Stimulated activated CD8-positive, alpha-beta memory T cell treated with anti-CD3 and anti-CD28 coated beads, Interleukin-15, amount 100 ng/mL, for 4 hours (primary cell): Measurements from ENCODE around the gene THRA.

Experiments
- DNase-seq, 2 donors: peaks; one replicate each; pipeline ENCODE4 v3.0.0-alpha.2; 2020; ENCODE audit warnings: low read depth in 2 of 2

The THRA gene

DNA sequence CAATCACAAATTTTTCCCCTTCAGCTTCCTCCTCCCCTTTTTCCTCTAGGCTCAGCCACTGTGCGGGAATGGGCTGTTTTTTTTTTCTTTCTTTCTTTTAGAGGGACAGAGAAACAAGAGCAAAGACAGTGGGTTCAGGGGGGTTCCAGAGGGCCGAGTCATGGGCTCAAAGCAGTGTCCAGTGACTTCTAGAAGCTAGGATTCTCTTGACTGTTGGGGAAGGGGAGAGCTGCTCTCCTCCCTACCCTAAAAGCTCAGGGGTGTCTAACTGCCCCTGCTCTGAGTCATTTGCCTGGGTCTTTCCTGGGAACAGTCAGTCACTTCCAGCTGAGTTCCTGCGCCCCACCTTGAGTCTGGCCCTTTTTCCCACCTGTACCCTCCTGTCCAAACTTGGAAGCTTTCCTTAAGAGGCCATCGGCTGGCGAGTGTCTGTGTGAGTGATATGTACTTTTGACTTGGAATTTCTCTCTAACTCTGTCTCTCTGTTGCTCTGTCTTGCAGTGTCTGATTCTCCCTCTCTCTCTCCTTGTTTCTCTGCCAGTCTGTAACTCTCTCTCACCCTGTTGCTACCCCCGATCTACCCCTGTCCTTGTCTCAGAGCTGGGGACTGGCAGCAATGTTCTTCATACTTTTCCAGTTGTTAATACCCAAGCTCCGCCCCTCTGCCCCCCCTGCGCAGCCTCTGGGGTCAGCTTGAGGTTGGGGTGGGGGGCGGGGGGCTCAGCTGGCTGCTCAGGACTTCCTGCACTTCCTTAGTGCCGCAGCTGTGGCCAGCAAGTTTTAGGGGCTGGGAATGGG lies 2.4 kb downstream of the THRA start:
- no peak for DNase-seq

DNA sequence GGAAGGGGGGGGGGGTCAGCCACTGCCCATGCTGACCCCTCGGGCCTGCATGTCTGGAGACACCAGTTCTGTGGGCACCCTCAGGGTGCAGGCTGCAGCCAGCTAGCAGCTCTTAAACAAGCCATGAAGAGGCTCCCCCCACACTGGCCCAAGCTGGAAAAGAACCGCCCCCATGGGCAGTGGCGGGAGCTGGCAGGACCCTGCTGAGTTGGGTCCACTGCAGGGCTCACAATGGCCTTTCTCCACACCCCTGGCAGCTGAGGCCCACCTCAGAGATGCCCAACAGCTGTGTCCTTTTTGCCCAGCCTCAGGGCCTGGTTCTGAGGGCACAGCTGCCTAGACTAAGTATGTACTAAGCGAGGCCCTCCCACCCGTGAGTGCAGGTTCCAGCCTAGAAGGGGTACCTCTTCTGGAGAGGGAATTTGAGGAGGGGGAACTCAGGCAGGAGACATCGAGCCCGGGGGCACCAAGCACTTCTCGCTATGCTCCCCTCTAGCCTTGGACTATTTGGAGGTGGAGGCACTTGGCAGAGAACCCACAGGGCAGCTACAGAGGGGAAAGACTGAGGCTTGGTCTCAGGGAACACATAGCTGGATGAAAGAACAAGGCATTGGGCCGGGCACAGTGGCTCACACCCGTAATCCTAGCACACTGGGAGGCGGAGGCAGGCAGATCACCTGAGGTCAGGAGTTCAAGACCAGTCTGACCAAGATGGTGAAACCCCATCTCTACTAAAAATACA lies 3.2 kb downstream of the THRA start:
- DNase-seq: no peak

DNA sequence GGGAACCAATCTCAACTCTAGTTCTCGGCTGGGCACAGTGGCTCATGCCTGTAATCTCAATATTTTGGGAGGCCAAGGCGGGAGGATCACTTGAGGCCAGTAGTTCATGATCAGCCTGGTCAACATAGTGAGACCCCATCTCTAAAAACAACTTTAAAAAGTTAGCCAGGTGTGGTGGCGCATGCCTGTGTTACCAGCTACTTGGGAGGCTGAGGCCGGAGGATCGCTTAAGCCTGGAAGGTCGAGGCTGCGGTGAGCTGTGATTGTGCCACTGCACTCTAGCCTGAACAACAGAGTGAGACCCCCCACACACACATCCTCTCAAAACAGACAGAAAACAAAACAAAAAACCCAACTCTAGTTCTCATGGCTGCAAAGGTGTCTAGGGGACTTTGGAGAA lies 4.9 kb downstream of the THRA start:
- no peak for DNase-seq

DNA sequence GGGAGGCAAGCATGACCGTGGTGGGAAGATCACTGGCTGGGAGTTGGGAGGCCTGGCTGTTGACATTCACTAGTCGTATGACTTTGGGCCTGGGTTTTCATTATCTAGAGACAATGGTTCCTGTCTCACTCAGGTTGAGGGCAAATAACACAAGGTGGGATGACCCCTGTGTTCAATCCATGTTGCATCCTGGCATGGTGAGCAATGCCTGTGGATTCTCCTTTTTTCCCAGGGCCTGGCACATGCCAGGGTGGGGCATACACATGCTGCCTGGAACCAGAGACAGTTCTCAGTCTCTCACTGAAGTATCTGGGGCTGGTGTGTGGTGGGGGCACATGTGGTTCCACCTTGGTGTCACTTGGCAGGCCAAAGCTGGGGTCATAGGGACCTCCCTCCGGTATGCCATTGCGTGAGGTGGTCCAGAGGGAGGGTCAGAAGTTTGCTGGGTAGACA lies 5.4 kb downstream of the THRA start:
- no peak for DNase-seq

DNA sequence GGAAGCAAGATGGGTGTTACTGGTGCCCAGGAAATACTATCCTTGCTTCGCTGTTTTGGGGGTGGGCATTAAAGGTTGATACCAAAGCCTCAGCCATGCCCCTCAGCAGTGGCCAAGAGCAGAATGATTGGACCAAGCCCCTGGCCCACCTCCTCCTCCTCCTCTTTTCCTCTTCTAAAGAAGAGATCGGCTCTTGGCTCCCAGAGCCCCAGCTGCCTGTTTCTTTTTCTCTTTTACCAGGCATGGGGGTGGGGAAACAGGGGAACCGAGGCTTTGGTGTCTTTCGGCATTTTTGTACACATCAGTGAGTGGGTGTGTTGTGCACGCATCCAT lies 5.8 kb downstream of the THRA start:
- no peak for DNase-seq

DNA sequence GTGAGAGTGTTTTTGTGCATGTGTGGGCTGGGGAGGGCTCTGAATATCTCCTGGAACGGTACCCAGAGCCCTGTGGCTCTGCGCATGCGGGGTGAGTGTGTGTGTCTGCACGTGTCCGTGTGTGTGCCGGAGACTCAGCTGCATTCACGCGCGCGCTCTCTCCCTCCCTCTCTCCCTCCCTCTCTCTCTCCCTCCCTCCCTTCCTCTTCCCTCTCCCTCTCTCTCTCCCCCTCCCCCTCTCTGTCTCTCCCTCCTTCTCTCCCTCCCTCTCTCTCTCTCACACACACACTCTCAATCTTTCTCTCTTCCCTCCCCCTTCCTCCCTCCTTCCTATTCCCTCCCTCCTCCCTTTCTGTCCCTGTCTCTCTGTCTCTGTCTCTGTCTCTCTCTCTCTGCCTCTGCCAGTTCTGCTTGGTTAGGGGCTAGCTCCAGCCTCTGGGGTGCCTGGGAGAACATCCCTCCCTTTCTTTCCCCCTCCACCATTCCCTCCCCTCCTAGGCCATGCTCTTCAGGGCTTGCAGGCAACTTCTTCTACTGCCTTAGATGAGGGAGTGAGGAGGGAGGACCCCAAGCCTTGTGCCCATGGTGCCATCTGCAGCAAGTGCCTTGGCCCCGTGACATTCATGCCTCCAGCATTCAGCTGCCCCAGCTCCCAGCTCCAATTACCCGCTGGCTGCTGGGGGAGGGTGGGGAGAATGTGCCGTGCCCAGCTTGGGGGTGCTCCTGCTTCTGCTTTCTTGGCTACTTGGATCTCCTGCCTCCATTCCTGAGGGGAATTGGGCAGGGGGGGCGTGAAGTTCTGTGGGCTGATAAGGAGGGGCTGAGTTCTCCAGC lies 6.4 kb downstream of the THRA start:
- peak; percentile 61 to 78 for DNase-seq

DNA sequence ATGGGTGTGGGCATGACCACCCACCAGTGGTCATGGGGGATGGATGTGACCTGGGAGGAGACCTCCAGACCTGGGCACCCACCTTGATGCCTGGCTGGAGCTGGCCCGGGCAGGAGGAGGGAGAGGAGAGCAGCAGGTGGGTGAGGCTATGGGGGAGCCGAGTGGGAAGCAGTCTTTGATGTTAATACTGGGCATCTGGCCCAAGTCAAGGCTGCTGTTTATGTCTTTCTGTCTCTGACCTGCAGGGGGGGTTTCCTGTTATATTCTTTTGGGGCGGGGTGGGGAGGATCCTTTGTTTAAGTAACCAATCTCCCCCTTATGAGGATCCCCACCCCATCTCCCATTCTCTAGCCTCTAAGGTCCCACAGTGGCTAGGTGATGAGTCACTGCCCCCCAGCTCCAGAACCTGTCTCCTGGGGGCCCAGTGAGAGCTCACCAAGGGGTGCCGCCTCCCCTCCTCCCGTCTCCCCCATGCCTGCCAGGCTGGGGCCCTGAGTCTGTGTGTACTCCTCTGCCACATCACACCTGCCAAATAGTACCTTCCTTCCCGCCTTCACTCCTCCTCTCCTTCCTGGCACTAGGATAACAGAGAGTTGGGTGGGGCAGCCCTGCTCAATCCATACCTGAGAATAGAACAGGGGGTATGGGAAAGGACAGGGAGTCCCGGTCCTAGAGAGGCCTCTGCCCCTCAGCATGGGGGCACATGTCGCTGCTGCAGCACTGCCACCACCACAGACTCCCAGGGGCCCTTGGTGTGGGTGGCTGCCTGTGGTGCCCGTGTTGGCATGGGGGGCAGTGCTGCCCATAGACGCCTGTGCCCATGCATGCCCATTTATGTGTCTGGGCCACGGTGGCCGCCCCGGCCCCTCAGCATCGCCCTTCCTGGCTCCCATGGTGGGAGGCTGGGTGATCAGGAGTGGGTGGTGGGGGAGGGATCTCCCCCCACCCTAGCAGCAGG lies 7.3 kb downstream of the THRA start:
- no peak for DNase-seq

DNA sequence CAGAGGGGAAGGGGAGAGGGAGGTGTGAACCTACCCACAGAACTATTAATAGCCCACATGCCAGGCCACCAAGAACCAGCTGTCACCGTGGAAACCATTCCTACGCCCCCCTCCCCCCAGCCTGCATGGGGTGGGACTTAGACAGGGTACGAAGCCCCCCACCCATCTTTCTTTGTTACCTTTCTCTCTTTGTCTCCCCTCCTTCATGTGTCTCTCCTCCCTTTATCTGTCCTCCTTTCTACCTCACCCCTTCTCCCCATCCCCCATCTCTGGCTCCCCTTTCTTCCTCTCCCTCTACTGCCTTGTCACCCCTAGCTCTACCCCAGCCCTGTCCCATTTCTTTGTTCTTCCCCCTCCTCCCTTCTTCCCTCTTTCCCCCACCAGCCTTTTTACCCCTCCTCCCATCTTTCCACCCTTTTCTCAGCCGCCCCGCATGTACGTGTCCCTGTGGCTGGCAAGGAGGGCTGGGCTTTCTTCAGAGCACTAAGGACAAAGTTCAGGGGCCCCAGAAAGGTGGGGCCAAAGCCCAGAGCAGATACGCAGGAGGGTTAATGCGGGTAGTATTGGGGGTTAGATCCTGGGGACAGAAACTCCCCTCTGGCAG lies 8.0 kb downstream of the THRA start:
- no peak for DNase-seq

DNA sequence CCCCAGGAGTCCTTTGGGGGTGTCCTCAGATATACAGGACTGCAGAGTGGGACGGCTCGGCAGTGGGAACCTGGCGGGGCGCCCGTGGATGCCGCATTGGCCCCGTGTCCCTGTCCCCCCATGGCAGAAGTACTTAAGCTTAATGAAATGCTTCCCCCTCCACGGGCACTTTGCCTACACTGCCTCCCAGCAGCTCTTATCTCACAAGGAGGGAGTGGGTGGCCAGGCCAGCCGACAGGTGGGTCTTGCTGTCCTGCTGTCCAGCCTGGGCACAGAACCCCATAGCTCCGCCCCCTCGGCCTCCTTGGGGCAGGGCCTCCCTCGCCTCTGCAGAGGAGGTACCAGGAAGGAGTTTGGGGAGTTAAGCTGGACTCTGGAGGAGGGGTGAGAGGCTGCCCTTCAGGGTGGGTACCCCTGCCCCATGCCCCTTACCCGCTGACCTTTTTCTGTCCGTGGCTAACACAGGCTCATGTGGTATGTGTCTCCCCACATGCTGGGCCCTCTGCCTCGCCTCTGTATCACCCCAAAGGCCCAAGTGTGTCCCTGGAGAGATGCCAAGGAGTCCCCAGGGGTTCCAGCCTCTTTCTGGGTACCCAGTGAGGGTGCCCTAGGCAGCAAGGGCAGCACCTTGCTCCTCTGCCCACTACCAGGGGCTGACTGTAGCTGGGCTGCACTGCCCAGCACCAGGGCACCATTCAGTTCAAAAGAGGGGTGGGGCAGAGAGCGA lies 8.7 kb downstream of the THRA start:
- DNase-seq: no peak

DNA sequence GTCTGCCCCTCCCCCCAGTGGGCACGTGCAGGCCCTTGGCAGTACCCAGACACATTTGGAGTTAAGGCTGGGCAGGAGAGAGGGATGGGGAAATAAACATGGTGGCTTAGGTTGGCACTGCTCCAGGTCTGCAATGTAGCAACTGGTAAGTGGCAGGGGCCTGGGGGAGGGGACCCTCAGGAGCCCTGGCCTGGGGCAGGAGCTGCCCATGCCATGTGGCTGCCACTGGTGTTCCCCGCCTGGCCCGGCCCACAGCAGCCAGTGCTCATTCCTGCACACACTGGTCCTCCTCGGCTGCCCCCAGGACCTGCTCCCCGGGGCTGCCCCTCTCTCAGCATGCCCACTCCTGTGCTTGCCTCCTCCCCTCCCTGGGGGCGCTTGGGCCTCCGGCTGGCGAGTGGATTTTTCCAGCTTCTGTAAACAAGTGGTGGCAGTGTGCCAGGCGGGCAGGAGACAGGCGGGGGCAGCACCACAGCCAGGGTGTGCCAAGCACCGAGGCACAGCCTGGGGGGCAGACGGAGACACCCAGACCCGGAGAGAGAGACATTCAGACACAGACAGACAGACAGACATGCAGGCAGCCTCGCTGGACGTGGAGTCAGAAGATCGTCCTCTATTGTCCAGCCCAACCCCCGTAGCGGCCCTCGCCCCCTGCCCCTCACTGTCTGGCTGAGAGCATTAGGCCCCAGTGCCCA lies 9.4 kb downstream of the THRA start:
- no peak for DNase-seq

DNA sequence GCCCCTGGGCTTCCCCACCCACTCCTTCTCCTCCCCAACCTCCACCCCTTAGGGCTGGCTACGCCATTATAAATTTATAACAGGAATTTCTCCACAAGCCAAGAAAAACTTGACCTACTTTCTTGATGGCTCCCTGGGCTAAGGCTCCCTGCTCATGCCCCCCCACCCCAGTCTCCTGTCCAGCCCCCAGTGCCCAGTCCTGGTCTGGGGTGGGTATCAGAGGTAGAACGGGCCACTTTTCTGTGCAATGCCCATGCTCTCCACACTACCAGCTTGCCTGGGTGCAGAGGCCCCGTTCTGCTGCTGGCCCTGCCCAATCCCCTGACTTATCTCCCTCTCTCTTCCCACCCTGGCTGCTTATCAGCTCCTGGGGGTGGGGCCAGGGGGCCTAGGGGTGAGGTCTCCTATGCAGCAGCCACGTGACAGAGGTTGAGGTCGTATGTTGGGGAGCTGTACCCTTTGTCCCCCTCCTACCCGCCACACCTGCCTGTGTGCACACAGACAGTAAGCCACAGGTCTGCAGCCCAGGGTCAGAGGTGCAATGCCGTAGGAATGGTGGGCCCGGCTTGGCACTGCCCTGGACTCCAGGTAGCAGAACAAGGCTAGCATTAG lies 10.1 kb downstream of the THRA start:
- no peak for DNase-seq

DNA sequence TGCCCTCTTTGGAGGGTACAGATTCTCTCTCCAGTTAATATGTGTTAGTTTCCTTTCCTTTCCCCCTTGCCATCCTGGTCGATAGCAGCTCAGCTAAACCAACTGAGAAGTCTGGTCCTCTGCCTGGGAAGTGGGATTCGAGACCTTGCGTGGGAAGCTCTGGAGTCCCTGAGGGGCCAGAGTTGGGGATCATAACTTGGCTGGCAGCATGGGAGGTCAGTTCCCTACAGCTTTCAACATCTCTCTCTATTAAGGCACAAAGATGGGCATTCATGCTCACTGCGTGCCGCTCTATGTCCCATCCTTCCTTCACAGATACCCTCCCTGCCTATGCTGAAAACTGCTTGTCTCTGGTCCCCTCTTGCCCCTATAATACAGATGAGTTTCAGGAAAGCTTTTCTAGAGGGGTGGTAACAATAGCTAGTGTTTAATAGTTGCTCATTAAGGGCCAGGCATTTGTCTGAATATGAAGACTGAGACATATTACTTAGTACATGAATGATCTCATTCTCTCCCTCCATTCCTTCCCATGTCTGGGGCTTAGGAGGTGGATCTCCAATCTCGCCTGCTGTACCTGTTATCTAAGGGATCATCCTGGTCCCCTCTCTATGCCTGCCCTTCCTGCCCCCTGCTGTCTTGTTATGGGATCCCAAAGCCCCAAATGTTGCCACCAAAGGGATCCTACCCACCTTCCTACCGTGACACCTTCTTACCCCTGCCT lies 10.8 kb downstream of the THRA start:
- no peak for DNase-seq

DNA sequence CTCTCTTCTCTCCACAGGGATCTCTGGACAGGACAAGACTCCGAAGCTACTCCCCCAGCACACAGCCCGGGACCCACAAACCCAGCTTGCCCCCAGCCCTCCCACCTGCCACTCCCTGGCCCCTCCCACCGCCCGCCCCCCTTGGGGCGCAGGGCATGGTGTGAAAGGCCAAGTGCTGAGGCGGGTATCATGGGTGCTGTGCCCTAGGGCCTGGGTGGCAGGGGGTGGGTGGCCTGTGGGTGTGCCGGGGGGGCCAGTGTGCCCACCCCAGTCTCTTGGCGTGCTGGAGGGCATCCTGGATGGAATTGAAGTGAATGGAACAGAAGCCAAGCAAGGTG lies 11.4 kb downstream of the THRA start:
- no peak for DNase-seq

DNA sequence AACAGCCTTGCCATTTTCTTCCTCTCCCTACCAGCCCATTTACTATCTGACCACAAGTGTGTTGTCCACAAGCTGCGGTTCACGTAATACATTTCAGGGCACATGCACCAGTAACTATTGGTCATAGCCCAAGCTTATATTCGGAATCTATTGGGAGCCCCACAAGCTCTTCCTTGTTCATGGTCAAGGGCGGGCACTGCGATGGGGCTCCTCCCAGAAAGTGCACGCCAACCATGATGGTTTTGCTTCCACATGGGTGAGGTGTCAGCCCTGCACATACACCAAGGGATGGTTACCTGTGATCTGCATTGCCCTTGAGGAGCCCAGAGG lies 12.1 kb downstream of the THRA start:
- no peak for DNase-seq

DNA sequence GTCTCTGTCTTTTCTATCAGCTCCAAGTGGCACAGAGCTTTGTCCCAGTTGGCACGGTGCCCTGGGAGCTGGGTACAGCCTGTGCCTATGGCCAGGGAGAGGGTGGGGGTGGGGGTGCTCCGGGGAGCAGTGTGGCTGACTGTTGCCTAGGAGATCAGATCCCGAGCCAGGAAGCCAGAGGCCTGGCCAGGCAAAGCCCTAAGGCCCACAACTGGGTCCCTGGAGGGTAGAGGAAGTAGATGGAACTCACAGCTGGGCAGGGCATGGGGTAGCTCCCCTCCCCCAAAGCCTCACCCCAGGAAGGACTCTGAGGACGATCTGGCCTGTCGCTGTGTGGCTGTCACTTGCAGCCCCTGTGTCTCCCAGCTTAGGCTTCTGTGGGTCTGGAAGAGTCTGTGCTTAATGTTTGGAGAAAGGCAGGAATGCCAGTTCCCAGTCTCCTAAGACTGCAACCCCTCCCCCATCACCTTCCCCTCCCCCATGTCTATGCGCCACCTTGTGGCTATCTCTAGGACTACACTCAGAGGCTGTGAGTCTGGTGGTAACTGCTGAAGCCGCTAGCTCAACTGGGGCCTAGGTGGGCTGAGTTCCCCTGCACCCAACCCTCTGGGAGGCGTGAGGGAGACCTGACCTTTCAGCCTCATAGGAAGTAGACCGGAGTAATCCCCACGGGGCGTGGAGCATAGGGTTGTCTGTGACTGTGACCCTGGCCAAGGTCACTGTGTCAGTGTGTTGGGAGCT lies 12.6 kb downstream of the THRA start:
- DNase-seq: peak in 1 of 2 donors; percentile 36

DNA sequence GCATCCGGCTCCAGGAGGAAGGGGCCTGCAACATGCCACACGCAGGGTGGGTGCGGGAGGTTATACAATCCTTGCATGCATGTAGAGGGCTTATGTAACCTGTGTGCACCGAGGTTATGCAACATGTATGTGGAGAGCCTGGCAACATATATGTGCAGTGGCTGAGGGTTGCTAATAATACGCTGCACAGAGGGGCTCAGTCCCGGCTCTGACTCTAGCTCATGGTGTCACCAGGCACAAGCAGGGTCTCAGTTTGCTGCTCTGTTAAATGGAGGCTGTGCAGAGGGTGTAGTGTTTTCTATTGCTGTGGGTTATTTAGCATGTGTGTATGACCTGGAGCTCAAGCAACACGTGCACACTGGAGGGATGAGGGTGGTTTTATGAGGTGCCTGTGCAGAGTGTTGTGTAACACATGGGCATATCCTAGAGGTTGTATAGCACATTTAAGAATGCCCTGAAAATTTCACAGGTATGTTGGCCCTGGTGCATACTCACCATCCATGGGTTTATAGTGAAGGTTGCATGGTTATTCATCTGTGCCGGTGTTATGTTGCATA lies 13.3 kb downstream of the THRA start:
- DNase-seq: no peak

DNA sequence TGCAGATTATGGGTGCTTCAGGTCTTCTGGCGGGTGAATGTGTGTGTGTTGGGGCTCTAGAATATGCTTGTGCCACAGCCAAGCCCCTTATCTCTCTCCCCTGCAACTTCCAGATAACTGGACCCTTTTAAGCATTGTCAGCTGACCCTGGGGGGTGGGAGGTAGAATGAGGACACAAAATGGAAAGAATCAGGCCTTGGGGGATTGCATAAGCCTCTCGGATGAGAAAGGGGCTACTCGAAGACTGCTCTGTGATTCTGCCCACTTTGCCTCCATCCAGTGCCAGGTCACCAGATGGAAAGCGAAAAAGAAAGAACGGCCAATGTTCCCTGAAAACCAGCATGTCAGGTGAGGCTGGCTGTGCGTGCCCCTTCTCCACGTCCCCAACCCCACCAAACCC lies 13.8 kb downstream of the THRA start:
- no peak for DNase-seq

DNA sequence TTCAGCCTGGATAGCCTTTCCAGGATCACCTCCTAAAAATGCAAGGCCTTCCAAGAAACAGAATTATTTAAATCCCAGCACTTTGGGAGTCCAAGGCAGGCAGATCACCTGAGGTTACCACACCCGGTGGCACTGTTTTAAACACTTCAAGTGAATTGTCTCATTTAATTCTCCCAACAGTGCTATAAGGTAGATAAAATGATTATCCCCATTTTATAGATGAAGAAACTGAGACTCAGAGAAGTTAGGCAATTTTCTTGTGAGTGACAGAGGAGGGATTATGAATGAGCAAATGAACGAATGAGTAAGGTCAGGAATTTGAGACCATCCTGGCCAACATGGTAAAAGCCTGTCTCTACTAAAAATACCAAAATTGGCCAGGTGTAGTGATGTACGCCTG lies 16.8 kb downstream of the THRA start:
- no peak for DNase-seq
